Transverse colon (tissue), 4 donors: Measurements from ENCODE around the gene C22orf31.

ENCODE experiments used
- POLR2AphosphoS5 ChIP-seq, 3 donors: sonication (generic); formaldehyde crosslinking; IDR thresholded peaks; one replicate each; pipeline ENCODE4 v1.6.1; 2016; ENCODE audit warnings: antibody characterized with exemption in 3 of 3
- TF ChIP-seq, protein P1 (sequence below), 5 experiments: fragments of 200-600 bp in 3 of 5; fragments of 450-650 bp in 2 of 5; sonication (generic) in 3 of 5; IDR thresholded peaks; 1 replicate in 2 of 5; 2 replicates in 3 of 5; pipeline ENCODE4 v1.5.1; 2016 to 2017; ENCODE audit warnings: antibody characterized with exemption in 5 of 5, inconsistent platforms in 3 of 5, mild to moderate bottlenecking in 2 of 5, moderate library complexity in 1 of 5

DNA sequence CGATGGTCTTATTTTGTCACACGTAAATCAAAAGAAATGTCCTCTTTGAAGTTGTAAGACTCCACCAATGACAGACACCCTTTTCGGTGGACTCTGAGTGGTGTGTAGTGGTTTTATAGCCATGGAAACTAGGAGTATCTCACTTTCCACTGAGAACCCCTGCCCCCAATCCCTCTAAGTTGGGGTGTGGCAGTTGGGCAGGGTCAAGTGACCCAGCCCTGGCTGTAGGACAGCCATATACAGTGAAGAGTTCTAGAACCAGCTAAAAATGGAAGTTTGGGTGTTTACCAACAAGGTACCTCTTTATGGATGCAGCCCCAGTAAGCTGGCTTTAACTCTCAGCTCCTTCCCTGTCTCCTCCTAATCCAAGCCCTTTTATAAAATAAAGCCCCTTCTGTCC is 5.2 kb downstream of the C22orf31 start:
- TF ChIP-seq, protein P1, sequence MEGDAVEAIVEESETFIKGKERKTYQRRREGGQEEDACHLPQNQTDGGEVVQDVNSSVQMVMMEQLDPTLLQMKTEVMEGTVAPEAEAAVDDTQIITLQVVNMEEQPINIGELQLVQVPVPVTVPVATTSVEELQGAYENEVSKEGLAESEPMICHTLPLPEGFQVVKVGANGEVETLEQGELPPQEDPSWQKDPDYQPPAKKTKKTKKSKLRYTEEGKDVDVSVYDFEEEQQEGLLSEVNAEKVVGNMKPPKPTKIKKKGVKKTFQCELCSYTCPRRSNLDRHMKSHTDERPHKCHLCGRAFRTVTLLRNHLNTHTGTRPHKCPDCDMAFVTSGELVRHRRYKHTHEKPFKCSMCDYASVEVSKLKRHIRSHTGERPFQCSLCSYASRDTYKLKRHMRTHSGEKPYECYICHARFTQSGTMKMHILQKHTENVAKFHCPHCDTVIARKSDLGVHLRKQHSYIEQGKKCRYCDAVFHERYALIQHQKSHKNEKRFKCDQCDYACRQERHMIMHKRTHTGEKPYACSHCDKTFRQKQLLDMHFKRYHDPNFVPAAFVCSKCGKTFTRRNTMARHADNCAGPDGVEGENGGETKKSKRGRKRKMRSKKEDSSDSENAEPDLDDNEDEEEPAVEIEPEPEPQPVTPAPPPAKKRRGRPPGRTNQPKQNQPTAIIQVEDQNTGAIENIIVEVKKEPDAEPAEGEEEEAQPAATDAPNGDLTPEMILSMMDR (IDR thresholded peaks at IDR 0.05) = no peak
- no peak for TF ChIP-seq POLR2AphosphoS5 (IDR thresholded peaks at IDR 0.05)
